ENCODE data around the gene NMNAT2. TPM values are rescaled to one million over a fixed set of nuclear protein-coding genes. Genes with fewer than 3 reads are reported as not detected.

The NMNAT2 gene
- total and polyA plus RNA-seq, 2 donors (not counting 3 experiments of a cell fraction or from before 2014, with no cell fraction given), result 0.28 to 0.38 TPM

- FAIRE-seq (no peak), DNase-seq (ENCODE audit: low read depth, low spot score) (no peak)
- H3K4me2 ChIP-seq (ENCODE audit: insufficient read depth, low read length), result no peak overlapping the region
- intact Hi-C loops (cut with micrococcal nuclease) (no loop called here), dilution Hi-C loops (cut with MboI; ENCODE audit: extremely low pct_ligation_motif_present, low sequenced_read_pairs) (no loop called here)
- peaks cover 6% of the 10 kb centered on the region for H3K4me1 ChIP-seq (ENCODE audit: control insufficient read depth, extremely low read depth, insufficient read depth, low read length)
- H4K20me1 ChIP-seq (replicated peaks; ENCODE audit: control insufficient read depth, extremely low read depth, insufficient read depth, low read length), result no peaks in the 10 kb centered on the region
- no peaks in the 10 kb centered on the region for H3K36me3 ChIP-seq (ENCODE audit: control insufficient read depth in 2 of 2, extremely low read depth in 1 of 2, insufficient read depth in 2 of 2, low read length in 2 of 2)
- H2AFZ ChIP-seq (ENCODE audit: low read depth, low read length), result no peak overlapping the region
- TF ChIP-seq JUN (IDR thresholded peaks at IDR 0.05; ENCODE audit: borderline replicate concordance, insufficient read depth, insufficient read length, low read depth), result no peak
- TF ChIP-seq GATA2 (IDR thresholded peaks at IDR 0.05; ENCODE audit: insufficient read depth, insufficient read length, low read depth, low read length), result no peak
- no peak for TF ChIP-seq EZH2 (IDR thresholded peaks at IDR 0.05; ENCODE audit: borderline replicate concordance, low read depth, low read length, severe bottlenecking)
- TF ChIP-seq MYC (IDR thresholded peaks at IDR 0.05; ENCODE audit: low read depth, low read length), result no peak
- no peak for TF ChIP-seq POLR2AphosphoS5 (IDR thresholded peaks at IDR 0.05; ENCODE audit: insufficient read depth, low read depth, low read length)
- TF ChIP-seq CTCF (IDR thresholded peaks at IDR 0.05; ENCODE audit: extremely low read depth in 1 of 2, insufficient read depth in 1 of 2, low read depth in 1 of 2, low read length in 2 of 2), result no peak
- TF ChIP-seq, protein P1, sequence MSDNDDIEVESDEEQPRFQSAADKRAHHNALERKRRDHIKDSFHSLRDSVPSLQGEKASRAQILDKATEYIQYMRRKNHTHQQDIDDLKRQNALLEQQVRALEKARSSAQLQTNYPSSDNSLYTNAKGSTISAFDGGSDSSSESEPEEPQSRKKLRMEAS (IDR thresholded peaks at IDR 0.05; ENCODE audit: insufficient read depth, insufficient read length), result no peak
- TF ChIP-seq FOS (IDR thresholded peaks at IDR 0.05; ENCODE audit: borderline replicate concordance, insufficient read depth, low read length), result no peak
- TF ChIP-seq POLR2A (IDR thresholded peaks at IDR 0.05; ENCODE audit: low read depth, low read length), result no peak
- H3K27ac ChIP-seq (ENCODE audit: insufficient read depth, low read depth, low read length), result no peak overlapping the region
- ChIA-PET CTCF (no interaction called here), POLR2A (no interaction called here)
- no peaks in the 10 kb centered on the region for H3K79me2 ChIP-seq (ENCODE audit: control insufficient read depth, insufficient read depth, low read length)
- H3K9me1 ChIP-seq (replicated peaks; ENCODE audit: control insufficient read depth, extremely low read depth, insufficient read depth, low read length), result no peaks in the 10 kb centered on the region
- no peaks in the 10 kb centered on the region for H3K9me3 ChIP-seq (replicated peaks; ENCODE audit: control insufficient read depth, insufficient read depth, low read length)
- no peaks in the 10 kb centered on the region for H3K27me3 ChIP-seq (ENCODE audit: control insufficient read depth in 2 of 2, insufficient read depth in 2 of 2, low read length in 2 of 2)
- H3K4me3 ChIP-seq (replicated peaks in 1 of 3; ENCODE audit: insufficient read depth in 1 of 3, low read depth in 1 of 3, low read length in 3 of 3), result no peak overlapping the region
- no TSS peak for BruUV-seq (replicated peaks)
- no peak overlapping the region for H3K9ac ChIP-seq (replicated peaks; ENCODE audit: extremely low read depth, insufficient read depth, low read length)
Measured at GRCh38 chr1:183249941-183250452, 168.2 kb downstream of the NMNAT2 start.
